Stimulated activated effector memory CD8-positive, alpha-beta T cell treated with anti-CD3 and anti-CD28 coated beads, Interleukin-12 subunit alpha, Interleukin-12 subunit beta, amount 100 ng/mL, for 72 hours (primary cell): ENCODE results near the gene SMCO4.
"Not testable (repeated sequence)": the region's sequence is repeated elsewhere in the genome, so short reads cannot be mapped to it uniquely, and the experiment has no call there.

ENCODE experiments used
- ATAC-seq: fragments of 150-1000 bp; cut with Tn5 transposase; 2 replicates; pipeline ENCODE4 v1.10.0; 2021
- DNase-seq, 2 donors: peaks; one replicate each; pipeline ENCODE4 v3.0.0; 2021 to 2022; ENCODE audit warnings: low spot score in 2 of 2
- H3K27ac Mint-ChIP-seq: one replicate; pipeline ENCODE4 v1.8.0; 2022; ENCODE audit warnings: mild to moderate bottlenecking, mixed read lengths
- H3K36me3 Mint-ChIP-seq: one replicate; pipeline ENCODE4 v1.8.0; 2022; ENCODE audit warnings: mild to moderate bottlenecking, mixed read lengths
- H3K4me1 Mint-ChIP-seq: one replicate; pipeline ENCODE4 v1.8.0; 2022; ENCODE audit warnings: mixed read lengths
- H3K4me3 Mint-ChIP-seq: one replicate; pipeline ENCODE4 v1.8.0; 2022; ENCODE audit warnings: mild to moderate bottlenecking, mixed read lengths
- H3K9me3 Mint-ChIP-seq: one replicate; pipeline ENCODE4 v1.8.0; 2022; ENCODE audit warnings: mixed read lengths

Gene SMCO4, protein sequence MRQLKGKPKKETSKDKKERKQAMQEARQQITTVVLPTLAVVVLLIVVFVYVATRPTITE

DNA sequence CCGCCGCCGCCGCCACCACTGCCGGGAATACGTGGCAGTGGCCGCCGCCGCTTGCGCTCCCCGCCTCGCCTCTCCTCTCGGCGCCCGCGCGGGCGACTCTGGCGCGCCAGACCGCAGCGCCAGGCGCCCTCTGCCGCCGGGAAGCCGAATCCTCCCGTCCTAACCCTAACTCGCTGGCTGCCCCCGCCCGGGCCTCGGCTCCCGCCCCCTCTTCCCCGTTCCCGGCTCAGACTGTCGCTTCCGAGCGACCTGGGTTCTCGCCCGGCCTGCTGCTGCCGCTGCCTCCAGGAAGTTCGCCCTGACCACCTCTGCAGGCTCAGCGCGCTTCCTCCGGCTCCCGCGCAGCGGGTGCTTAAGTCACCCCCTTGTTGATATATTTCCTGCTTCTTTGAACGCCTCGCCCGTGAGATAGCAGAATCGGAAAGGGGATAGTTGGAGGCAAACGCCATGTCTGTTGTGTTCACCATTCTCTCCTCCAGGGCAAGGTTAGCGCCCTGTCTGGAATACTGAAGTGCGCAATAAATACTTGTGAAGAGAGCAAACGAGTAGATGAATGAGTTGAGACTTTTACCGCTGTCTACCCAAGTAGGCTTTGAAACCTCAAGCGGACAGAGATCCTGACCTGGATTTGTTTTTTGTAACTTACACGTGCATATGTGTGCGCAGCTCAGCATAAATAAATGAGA lies at the start of gene SMCO4:
SMCO4 (minus strand) TSS at position 100 of the 686 bp plus-strand sequence. CDS start 64,202 bp downstream, outside the sequence.
- peak; percentile 40 to 80 for DNase-seq
- ATAC-seq, result peak; percentile 76
- Mint-ChIP-seq H3K27ac (peak within 1 kb of the TSS; percentile 91), H3K4me1 (peaks cover 17% of the 10 kb centered on the region), H3K36me3 (no peaks in the 10 kb centered on the region), H3K4me3 (peak within 1 kb of the TSS; percentile 83), H3K9me3 (no peaks in the 10 kb centered on the region)

DNA sequence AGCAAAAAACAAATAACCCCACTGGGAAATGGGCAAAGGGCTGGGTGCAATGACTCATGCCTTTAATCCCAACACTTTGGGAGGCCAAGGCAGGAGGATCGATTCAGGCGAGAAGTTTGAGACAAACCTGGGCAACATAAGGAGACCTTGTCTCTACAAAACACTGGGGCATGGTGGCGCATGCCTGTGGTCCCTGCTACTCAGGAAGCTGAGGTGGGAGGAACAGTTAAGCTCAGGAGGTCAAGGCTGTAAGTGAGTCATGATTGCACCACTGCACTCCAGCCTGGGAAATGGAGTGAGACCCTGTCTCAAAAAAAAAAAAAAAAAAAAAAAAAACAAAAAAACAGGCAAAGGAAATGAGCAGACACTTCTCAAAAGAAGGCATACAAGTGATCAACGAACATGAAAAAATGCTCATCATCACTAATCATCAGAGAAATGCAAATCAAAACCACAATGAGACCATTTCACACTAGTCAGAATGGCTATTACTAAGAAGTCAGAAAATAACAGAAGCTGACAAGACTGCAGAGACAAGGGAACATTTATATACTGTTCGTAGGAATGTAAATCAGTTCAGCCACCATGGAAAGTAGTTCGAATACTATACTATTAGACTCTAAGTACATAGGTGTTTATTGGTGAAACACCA lies 48.2 kb upstream of the SMCO4 start:
- no peak for DNase-seq
- Mint-ChIP-seq H3K4me3 (no peak overlapping the region), H3K4me1 (no peaks in the 10 kb centered on the region), H3K36me3 (no peaks in the 10 kb centered on the region), H3K27ac (no peak overlapping the region), H3K9me3 (no peaks in the 10 kb centered on the region)
- peak; percentile 63 for ATAC-seq

DNA sequence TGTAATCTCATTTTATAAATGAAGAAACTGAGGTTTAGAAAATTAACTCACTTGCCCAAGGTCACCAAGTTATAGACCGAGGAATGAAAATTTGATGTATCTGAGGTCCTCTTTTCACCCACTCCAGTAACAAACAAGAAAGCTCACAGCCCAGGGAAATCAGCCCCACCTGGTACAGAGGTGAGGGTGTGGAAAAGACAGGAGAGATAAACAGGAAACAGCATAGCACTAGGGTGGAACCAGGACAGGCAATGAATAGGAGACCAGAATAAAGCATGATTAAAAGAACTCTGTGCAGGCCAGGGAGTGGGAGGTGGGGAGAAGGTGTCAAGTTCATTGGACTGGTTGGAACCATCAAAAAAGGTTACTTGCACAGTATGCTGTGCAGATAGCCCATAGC lies 46.2 kb upstream of the SMCO4 start:
- DNase-seq, result no peak
- no peak for ATAC-seq
- Mint-ChIP-seq H3K9me3 (no peaks in the 10 kb centered on the region), H3K36me3 (no peaks in the 10 kb centered on the region), H3K4me3 (no peak overlapping the region), H3K27ac (no peak overlapping the region), H3K4me1 (no peaks in the 10 kb centered on the region)

DNA sequence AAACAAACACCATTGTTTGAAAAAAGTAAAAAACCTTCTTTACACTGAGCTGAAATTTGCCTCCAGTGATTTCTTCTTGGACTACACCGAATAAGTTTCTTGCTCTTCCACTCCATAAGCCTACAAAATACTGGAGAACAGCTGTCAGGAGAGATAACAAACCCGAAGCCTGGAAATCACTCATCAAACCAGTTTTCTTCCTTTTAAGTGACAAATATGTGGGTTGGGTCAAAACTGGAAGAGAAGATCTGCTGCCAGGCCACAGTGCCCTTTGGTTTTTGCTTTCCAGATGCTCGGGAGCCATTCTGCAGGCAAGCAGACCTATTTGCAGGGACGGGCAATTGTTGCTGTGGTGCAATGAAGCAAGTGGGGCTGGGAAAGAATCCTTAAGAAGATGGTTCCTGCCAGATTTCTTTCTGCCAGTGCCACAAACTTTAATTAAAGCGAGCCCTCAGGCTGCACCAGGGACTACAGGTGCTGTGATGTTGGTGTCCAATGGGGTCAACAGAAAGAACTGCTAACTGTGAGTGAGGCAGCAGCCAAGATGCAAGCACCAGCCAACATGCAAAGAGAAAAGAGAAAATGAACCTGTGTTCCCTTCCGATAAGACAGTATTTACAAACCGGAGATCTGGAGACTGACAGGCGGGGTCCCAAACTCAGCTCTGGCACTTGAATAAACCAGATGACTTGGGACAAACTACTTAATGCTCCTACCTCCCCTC lies 44.8 kb upstream of the SMCO4 start:
- DNase-seq (no peak), ATAC-seq (no peak)
- Mint-ChIP-seq H3K36me3 (no peaks in the 10 kb centered on the region), H3K4me3 (no peak overlapping the region), H3K4me1 (no peaks in the 10 kb centered on the region), H3K9me3 (no peaks in the 10 kb centered on the region), H3K27ac (no peak overlapping the region)

GRCh38 chr11:93587425-93587824 lies 44.2 kb upstream of the SMCO4 start:
- H3K27ac Mint-ChIP-seq, ATAC-seq, H3K4me1 Mint-ChIP-seq, H3K4me3 Mint-ChIP-seq, H3K9me3 Mint-ChIP-seq, H3K36me3 Mint-ChIP-seq, DNase-seq: not testable (repeated sequence)

GRCh38 chr11:93585758-93586157 lies 42.6 kb upstream of the SMCO4 start:
- Mint-ChIP-seq H3K4me3 (no peak overlapping the region), H3K36me3 (no peaks in the 10 kb centered on the region), H3K9me3 (no peaks in the 10 kb centered on the region), H3K27ac (no peak overlapping the region), H3K4me1 (no peaks in the 10 kb centered on the region)
- ATAC-seq (no peak), DNase-seq (no peak)

DNA sequence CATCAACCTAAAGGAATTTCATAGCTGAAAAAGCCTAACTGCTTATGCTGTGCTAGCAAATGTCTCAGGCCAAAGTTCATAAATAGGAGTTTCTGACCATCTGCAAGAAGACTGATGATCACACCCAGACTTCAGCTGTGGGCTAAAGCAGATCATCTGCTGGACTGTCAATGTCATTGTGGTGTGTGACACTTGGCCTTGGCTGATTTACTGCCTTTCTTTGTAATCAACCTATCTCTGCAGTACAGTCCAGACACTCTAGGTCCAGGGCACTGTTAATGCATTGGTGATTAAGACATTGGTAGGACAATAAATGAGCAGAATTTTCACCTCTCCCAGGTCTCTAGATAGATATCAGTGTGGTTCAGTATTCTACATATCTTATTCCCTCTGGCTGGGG lies 40.3 kb upstream of the SMCO4 start:
- DNase-seq, result no peak
- Mint-ChIP-seq H3K4me3 (no peak overlapping the region), H3K36me3 (no peaks in the 10 kb centered on the region), H3K9me3 (no peaks in the 10 kb centered on the region), H3K4me1 (no peaks in the 10 kb centered on the region), H3K27ac (no peak overlapping the region)
- ATAC-seq, result no peak

GRCh38 chr11:93579187-93579751 lies 36.1 kb upstream of the SMCO4 start:
- no peaks in the 10 kb centered on the region for H3K36me3 Mint-ChIP-seq
- DNase-seq, result no peak
- no peak for ATAC-seq
- no peak overlapping the region for H3K27ac Mint-ChIP-seq
- H3K4me3 Mint-ChIP-seq, result no peak overlapping the region
- H3K9me3 Mint-ChIP-seq, result no peaks in the 10 kb centered on the region
- H3K4me1 Mint-ChIP-seq, result no peaks in the 10 kb centered on the region

- H3K4me3 Mint-ChIP-seq, result no peak overlapping the region
- no peak overlapping the region for H3K27ac Mint-ChIP-seq
- no peak for ATAC-seq
- no peaks in the 10 kb centered on the region for H3K9me3 Mint-ChIP-seq
- DNase-seq, result no peak
- H3K4me1 Mint-ChIP-seq, result no peaks in the 10 kb centered on the region
- no peaks in the 10 kb centered on the region for H3K36me3 Mint-ChIP-seq
These were observed 34.1 kb upstream of the SMCO4 start for GRCh38 chr11:93577286-93577685.

- ATAC-seq, H3K4me1 Mint-ChIP-seq, H3K9me3 Mint-ChIP-seq, H3K36me3 Mint-ChIP-seq, DNase-seq, H3K27ac Mint-ChIP-seq, H3K4me3 Mint-ChIP-seq: not testable (repeated sequence)
These were observed 33.7 kb upstream of the SMCO4 start for GRCh38 chr11:93576870-93577269.

- DNase-seq (no peak), ATAC-seq (no peak)
- Mint-ChIP-seq H3K36me3 (no peaks in the 10 kb centered on the region), H3K27ac (no peak overlapping the region), H3K4me1 (no peaks in the 10 kb centered on the region), H3K4me3 (no peak overlapping the region), H3K9me3 (no peaks in the 10 kb centered on the region)
These were observed 31.5 kb upstream of the SMCO4 start for GRCh38 chr11:93574638-93575220.

DNA sequence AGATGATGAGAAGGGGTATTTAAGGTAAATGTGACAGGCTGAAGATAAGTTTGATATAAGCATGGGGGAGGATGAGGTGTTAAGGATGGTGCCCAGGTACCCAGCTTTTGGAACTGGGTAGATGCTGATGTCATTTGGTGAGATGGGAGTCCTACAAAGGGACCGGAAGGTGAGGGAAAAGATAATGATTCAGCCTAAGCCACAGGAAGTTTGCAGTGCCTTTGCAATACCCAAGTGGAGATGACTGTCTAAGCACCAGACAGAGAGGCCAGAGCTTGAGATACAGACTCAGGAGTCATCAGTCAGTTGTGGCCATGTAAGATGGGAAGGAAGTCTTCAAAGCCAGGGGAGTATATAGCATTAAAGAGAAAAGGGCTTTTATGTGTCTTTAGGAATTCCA lies 30.0 kb upstream of the SMCO4 start:
- no peak overlapping the region for H3K27ac Mint-ChIP-seq

DNA sequence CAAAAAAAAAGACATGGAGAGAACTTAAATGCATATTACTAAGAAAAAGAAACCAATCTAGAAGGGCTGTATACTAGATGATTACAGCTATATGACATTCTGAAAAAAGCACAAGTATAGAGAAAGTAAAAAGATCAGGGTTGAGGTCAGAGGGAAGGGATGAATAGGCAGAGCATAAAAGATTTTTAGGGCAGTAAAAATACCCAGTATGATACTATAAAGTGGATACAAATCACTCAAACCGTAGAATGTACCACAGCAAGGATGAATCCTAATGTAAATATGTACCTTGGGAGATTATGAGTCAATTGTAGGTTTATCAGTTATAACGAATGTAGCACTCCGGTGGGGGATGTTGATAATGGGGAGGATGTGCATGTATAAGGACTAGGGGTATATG lies 29.4 kb upstream of the SMCO4 start:
- DNase-seq (no peak), ATAC-seq (peak; percentile 69)
- H3K27ac Mint-ChIP-seq, result no peak overlapping the region
- no peak overlapping the region for H3K4me3 Mint-ChIP-seq
- H3K9me3 Mint-ChIP-seq, result no peaks in the 10 kb centered on the region
- no peaks in the 10 kb centered on the region for H3K4me1 Mint-ChIP-seq
- H3K36me3 Mint-ChIP-seq, result no peaks in the 10 kb centered on the region

More for the DNA sequence above, 30.0 kb upstream of the SMCO4 start:
- H3K36me3 Mint-ChIP-seq, result no peaks in the 10 kb centered on the region
- ATAC-seq, result peak; percentile 83
- H3K4me3 Mint-ChIP-seq, result no peak overlapping the region
- no peak for DNase-seq
- no peaks in the 10 kb centered on the region for H3K4me1 Mint-ChIP-seq
- no peaks in the 10 kb centered on the region for H3K9me3 Mint-ChIP-seq

DNA sequence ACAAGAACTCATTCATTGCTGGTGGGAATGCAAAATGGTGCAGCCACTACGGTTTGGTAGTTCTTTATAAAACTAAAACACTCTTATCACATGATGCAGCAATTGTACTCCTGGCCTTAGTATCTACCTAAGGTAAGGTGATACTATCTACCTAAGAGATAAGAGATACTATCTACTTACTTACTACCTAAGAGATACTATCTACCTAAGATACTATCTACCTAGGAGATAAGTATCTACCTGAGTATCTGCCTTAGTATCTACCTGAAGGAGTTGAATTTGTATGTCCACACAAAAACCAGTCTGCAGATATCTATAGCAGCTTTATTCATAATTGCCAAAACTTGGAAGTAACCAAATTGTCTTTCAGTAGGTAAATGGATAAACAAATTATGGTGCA lies 29.0 kb upstream of the SMCO4 start:
- H3K4me3 Mint-ChIP-seq, result no peak overlapping the region
- DNase-seq (no peak), ATAC-seq (no peak)
- H3K4me1 Mint-ChIP-seq, result no peaks in the 10 kb centered on the region
- no peaks in the 10 kb centered on the region for H3K36me3 Mint-ChIP-seq
- no peaks in the 10 kb centered on the region for H3K9me3 Mint-ChIP-seq
- no peak overlapping the region for H3K27ac Mint-ChIP-seq

- H3K4me3 Mint-ChIP-seq, result no peak overlapping the region
- no peaks in the 10 kb centered on the region for H3K4me1 Mint-ChIP-seq
- no peak for DNase-seq
- ATAC-seq, result no peak
- H3K9me3 Mint-ChIP-seq, result no peaks in the 10 kb centered on the region
- no peaks in the 10 kb centered on the region for H3K36me3 Mint-ChIP-seq
- H3K27ac Mint-ChIP-seq, result no peak overlapping the region
These were observed 28.4 kb upstream of the SMCO4 start for GRCh38 chr11:93571612-93572011.
